ENCODE results near the gene FAM20C. TPM values are rescaled to one million over a fixed set of nuclear protein-coding genes. Genes with fewer than 3 reads are reported as not detected.
"Not testable (repeated sequence)": the region's sequence is repeated elsewhere in the genome, so short reads cannot be mapped to it uniquely, and the experiment has no call there.

FAM20C gene
- total RNA-seq, 1 donor, result 16.8 TPM

- H3K4me3 ChIP-seq (ENCODE audit: low read depth, low read length), result no peak overlapping the region
- no peak for DNase-seq (ENCODE audit: low read depth)
- TF ChIP-seq, protein P1, sequence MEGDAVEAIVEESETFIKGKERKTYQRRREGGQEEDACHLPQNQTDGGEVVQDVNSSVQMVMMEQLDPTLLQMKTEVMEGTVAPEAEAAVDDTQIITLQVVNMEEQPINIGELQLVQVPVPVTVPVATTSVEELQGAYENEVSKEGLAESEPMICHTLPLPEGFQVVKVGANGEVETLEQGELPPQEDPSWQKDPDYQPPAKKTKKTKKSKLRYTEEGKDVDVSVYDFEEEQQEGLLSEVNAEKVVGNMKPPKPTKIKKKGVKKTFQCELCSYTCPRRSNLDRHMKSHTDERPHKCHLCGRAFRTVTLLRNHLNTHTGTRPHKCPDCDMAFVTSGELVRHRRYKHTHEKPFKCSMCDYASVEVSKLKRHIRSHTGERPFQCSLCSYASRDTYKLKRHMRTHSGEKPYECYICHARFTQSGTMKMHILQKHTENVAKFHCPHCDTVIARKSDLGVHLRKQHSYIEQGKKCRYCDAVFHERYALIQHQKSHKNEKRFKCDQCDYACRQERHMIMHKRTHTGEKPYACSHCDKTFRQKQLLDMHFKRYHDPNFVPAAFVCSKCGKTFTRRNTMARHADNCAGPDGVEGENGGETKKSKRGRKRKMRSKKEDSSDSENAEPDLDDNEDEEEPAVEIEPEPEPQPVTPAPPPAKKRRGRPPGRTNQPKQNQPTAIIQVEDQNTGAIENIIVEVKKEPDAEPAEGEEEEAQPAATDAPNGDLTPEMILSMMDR (IDR thresholded peaks at IDR 0.05; ENCODE audit: insufficient read depth, low read depth, low read length), result no peak
These were observed 67.5 kb downstream of the FAM20C start for GRCh38 chr7:259751-260405.

GRCh38 chr7:260441-261281 is 68.3 kb downstream of the FAM20C start:
- TF ChIP-seq, protein P1 (IDR thresholded peaks at IDR 0.05; ENCODE audit: insufficient read depth, low read depth, low read length), result no peak
- no peak for DNase-seq (ENCODE audit: low read depth)
- no peak overlapping the region for H3K4me3 ChIP-seq (ENCODE audit: low read depth, low read length)

DNA sequence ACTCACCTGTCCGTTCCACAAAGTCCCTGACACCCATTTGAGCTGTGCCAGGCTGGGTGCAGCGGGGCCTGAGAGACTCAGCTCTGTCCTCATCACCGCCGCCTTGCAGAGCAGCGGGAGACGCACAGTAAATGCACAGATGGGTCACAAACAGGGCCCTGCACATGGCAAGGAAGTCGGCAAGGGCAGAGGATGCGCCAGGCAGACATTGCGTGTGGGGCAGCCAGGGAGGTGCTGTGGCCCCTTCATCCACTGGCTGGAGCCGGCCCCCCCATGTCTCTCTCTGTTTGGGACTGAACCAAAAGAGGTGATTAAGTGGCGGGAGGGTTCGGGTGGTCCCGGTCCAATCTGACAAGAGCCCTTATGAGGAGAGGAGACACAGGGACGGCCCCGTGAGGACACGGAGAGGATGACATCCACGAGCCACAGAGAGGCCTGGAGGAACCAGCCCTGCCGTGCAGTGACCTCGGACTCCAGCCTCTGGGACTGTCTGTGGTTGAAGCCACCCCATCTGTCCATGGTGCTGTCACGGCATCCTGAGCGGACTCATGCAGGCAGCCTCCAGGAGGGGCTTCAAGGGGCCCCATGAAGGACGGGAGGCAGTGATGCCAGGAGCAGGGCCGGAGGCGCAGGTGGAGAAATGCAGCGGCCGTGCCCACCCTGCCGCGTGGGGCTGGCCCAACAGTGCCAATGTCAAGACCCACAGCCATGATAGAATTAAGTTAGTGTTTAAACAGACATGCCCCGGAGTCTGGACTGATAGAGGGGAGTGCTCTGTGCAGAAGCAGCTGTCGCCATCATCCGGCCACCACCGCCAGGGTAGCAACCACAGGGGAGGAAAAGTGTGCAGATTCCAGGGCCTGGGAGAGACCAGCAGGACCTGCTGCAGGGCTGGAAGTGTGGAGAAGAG is 69.2 kb downstream of the FAM20C start:
- DNase-seq (ENCODE audit: low read depth), result no peak
- H3K4me3 ChIP-seq (ENCODE audit: low read depth, low read length), result no peak overlapping the region
- TF ChIP-seq, protein P1 (IDR thresholded peaks at IDR 0.05; ENCODE audit: insufficient read depth, low read depth, low read length), result no peak

DNA sequence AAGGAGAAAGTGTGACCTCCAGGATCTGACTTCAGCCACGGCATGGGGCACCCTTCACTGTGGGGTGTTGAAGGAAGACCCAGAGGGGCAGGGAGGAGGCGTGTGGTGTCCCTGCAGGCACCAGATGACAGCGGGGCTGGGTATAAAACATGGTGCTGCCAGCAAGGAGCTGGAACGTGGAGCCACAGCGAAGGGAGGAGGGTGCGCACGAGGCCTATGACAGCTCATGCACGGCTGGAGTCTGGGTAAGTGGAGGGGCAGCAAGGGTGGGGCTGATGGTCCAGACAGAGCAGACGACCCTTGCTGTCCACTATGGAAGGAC is 69.8 kb downstream of the FAM20C start:
- no peak overlapping the region for H3K4me3 ChIP-seq (ENCODE audit: low read depth, low read length)
- DNase-seq (ENCODE audit: low read depth), result no peak
- TF ChIP-seq, protein P1 (IDR thresholded peaks at IDR 0.05; ENCODE audit: insufficient read depth, low read depth, low read length), result no peak

- H3K4me3 ChIP-seq (ENCODE audit: low read depth, low read length); DNase-seq (ENCODE audit: low read depth): not testable (repeated sequence)
These were observed 70.4 kb downstream of the FAM20C start for GRCh38 chr7:262631-263311.

DNA sequence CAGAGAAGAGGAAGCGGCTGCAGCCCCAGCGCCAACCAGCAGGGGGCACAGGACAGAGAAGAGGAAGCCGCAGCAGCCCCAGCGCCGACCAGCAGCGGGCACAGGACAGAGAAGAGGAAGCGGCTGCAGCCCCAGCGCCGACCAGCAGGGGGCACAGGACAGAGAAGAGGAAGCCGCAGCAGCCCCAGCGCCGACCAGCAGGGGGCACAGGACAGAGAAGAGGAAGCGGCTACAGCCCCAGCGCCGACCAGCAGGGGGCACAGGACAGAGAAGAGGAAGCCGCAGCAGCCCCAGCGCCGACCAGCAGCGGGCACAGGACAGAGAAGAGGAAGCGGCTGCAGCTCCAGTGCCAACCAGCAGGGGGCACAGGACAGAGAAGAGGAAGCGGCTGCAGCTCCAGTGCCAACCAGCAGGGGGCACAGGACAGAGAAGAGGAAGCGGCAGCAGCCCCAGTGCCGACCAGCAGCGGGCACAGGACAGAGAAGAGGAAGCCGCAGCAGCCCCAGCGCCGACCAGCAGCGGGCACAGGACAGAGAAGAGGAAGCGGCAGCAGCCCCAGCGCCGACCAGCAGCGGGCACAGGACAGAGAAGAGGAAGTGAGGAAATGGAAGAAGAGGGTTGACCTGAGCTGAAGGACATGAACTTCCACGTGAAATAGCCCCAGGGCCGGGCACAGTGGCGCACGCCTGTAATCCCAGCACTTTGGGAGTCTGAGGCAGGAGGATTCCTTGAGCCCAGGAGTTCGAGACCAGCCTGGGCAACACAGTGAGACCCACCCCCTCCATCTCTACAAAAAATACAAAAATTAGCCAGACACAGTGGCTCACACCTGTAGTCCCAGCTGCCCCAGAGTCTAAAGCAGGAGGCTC is 71.3 kb downstream of the FAM20C start:
- DNase-seq (ENCODE audit: low read depth); H3K4me3 ChIP-seq (ENCODE audit: low read depth, low read length): not testable (repeated sequence)
